ENCODE measurements around the gene USP25.

USP25 gene

GRCh38 chr21:15732290-15732995 lies 2.7 kb downstream of the USP25 start:
- Histone ChIP-seq H3K36me3 (ENCODE audit: control insufficient read depth in 2 of 2, insufficient read depth in 1 of 2, low read length in 2 of 2) (no peaks in the 10 kb centered on the region), H3K9me3 (ENCODE audit: control insufficient read depth, insufficient read depth, low read depth, low read length) (no peaks in the 10 kb centered on the region), H3K4me1 (ENCODE audit: control insufficient read depth, insufficient read depth, low read length) (peaks cover 22% of the 10 kb centered on the region), H3K27ac (ENCODE audit: extremely low read depth, low read depth, low read length) (no peak overlapping the region), H3K4me3 (ENCODE audit: low read depth, low read length) (peak overlapping the region; percentile 82)
- TF ChIP-seq PRDM6 (tag by site-specific recombination; IDR thresholded peaks at IDR 0.05) (peak; percentile 38), HOXC10 (CRISPR knock-in tag; IDR thresholded peaks at IDR 0.05) (no peak), TCF7L2 (IDR thresholded peaks at IDR 0.05; ENCODE audit: borderline replicate concordance, low read depth, low read length) (peak; percentile 62; the same call in 1 of the 2 replicates)
- ChIA-PET POLR2A (no interaction called here), CTCF (interaction anchor here (0.6 to 0.7 kb wide), 2 partner anchors 103 to 203 kb away, joined by 3 read pairs; no protein-coding TSS in a partner anchor)

GRCh38 chr21:15732996-15733329 lies 3.2 kb downstream of the USP25 start:
- no peaks in the 10 kb centered on the region for H3K9me3 ChIP-seq (ENCODE audit: control insufficient read depth, insufficient read depth, low read depth, low read length)
- ChIA-PET CTCF (interaction anchor here (0.7 kb wide), 1 partner anchor 204 kb away, joined by 3 read pairs; no protein-coding TSS in a partner anchor), POLR2A (no interaction called here)
- no peaks in the 10 kb centered on the region for H3K36me3 ChIP-seq (ENCODE audit: control insufficient read depth in 2 of 2, insufficient read depth in 1 of 2, low read length in 2 of 2)
- H3K4me3 ChIP-seq (ENCODE audit: low read depth, low read length), result peak overlapping the region; percentile 13
- peaks cover 22% of the 10 kb centered on the region for H3K4me1 ChIP-seq (ENCODE audit: control insufficient read depth, insufficient read depth, low read length)
- no peak overlapping the region for H3K27ac ChIP-seq (ENCODE audit: extremely low read depth, low read depth, low read length)
- TF ChIP-seq ZBTB10 (tag by site-specific recombination; IDR thresholded peaks at IDR 0.05) (no peak), PRDM10 (tag by site-specific recombination; IDR thresholded peaks at IDR 0.05) (no peak), TCF7L2 (IDR thresholded peaks at IDR 0.05; ENCODE audit: borderline replicate concordance, low read depth, low read length) (0 out of 2 replicates have a peak, but pooled peaks have one; percentile 18), ZNF692 (tag by site-specific recombination; IDR thresholded peaks at IDR 0.05) (no peak)

- no peak overlapping the region for H3K27ac ChIP-seq (ENCODE audit: extremely low read depth, low read depth, low read length)
- ChIA-PET CTCF (interaction anchor here (1.2 kb wide), 1 partner anchor 28 kb away, joined by 5 read pairs; no protein-coding TSS in a partner anchor), POLR2A (no interaction called here)
- H3K36me3 ChIP-seq (ENCODE audit: control insufficient read depth in 2 of 2, insufficient read depth in 1 of 2, low read length in 2 of 2), result no peaks in the 10 kb centered on the region
- no peak overlapping the region for H3K4me3 ChIP-seq (ENCODE audit: low read depth, low read length)
- no peaks in the 10 kb centered on the region for H3K9me3 ChIP-seq (ENCODE audit: control insufficient read depth, insufficient read depth, low read depth, low read length)
- H3K4me1 ChIP-seq (ENCODE audit: control insufficient read depth, insufficient read depth, low read length), result peaks cover 34% of the 10 kb centered on the region
- TF ChIP-seq HOXA7 (CRISPR knock-in tag; IDR thresholded peaks at IDR 0.05; ENCODE audit: borderline replicate concordance) (no peak), ZNF18 (tag by site-specific recombination; IDR thresholded peaks at IDR 0.05) (no peak), ZNF623 (tag by site-specific recombination; IDR thresholded peaks at IDR 0.05) (no peak), ZNF555 (tag by site-specific recombination; conservative IDR thresholded peaks at IDR 0.05) (no peak), BCL11A (tag by site-specific recombination; IDR thresholded peaks at IDR 0.05; ENCODE audit: low read depth) (no peak), ZNF223 (tag by site-specific recombination; IDR thresholded peaks at IDR 0.05) (no peak), OSR2 (tag by site-specific recombination; IDR thresholded peaks at IDR 0.05) (peak; percentile 69), ZXDB (tag by site-specific recombination; IDR thresholded peaks at IDR 0.05) (no peak), ZNF777 (tag by site-specific recombination; IDR thresholded peaks at IDR 0.05; ENCODE audit: borderline replicate concordance) (no peak), ZNF639 (tag by site-specific recombination; IDR thresholded peaks at IDR 0.05) (no peak), SALL2 (tag by site-specific recombination; IDR thresholded peaks at IDR 0.05; ENCODE audit: borderline replicate concordance) (no peak)
These were observed 5.6 kb downstream of the USP25 start for GRCh38 chr21:15735409-15735808.

All from HEK293 (cell line).